Measurements from ENCODE around the gene ARMH2. TPM values are rescaled to one million over a fixed set of nuclear protein-coding genes. Genes with fewer than 3 reads are reported as not detected.

Gene ARMH2
- total and polyA plus RNA-seq, 2 donors (not counting 3 experiments of a cell fraction or from before 2014, with no cell fraction given) = not detected

- intact Hi-C loops (cut with micrococcal nuclease) = no loop called here
- Histone ChIP-seq H3K27me3 (ENCODE audit: control insufficient read depth in 2 of 2, insufficient read depth in 2 of 2, low read length in 2 of 2) (peaks cover 0 to 4% of the 10 kb centered on the region in 2 experiments), H4K20me1 (replicated peaks; ENCODE audit: control insufficient read depth, extremely low read depth, insufficient read depth, low read length) (no peaks in the 10 kb centered on the region), H3K27ac (ENCODE audit: insufficient read depth, low read depth, low read length) (no peak overlapping the region), H3K9me1 (replicated peaks; ENCODE audit: control insufficient read depth, extremely low read depth, insufficient read depth, low read length) (no peaks in the 10 kb centered on the region), H3K4me3 (replicated peaks in 1 of 3; ENCODE audit: insufficient read depth in 1 of 3, low read depth in 1 of 3, low read length in 3 of 3) (no peak overlapping the region), H3K9ac (replicated peaks; ENCODE audit: extremely low read depth, insufficient read depth, low read length) (no peak overlapping the region), H3K4me2 (ENCODE audit: insufficient read depth, low read length) (no peak overlapping the region), H3K4me1 (ENCODE audit: control insufficient read depth, extremely low read depth, insufficient read depth, low read length) (no peaks in the 10 kb centered on the region), H3K9me3 (replicated peaks; ENCODE audit: control insufficient read depth, insufficient read depth, low read length) (no peaks in the 10 kb centered on the region), H3K79me2 (ENCODE audit: control insufficient read depth, insufficient read depth, low read length) (no peaks in the 10 kb centered on the region), H3K36me3 (ENCODE audit: control insufficient read depth in 2 of 2, extremely low read depth in 1 of 2, insufficient read depth in 2 of 2, low read length in 2 of 2) (no peaks in the 10 kb centered on the region), H2AFZ (ENCODE audit: low read depth, low read length) (no peak overlapping the region)
- dilution Hi-C loops (cut with MboI; ENCODE audit: extremely low pct_ligation_motif_present, low sequenced_read_pairs) = no loop called here
- BruUV-seq (replicated peaks) = no TSS peak
- ChIA-PET CTCF (interaction anchor here (1.0 to 1.5 kb wide), 2 partner anchors 10 to 173 kb away, joined by 4 to 5 read pairs; no protein-coding TSS in a partner anchor), POLR2A (no interaction called here)
- DNase-seq (ENCODE audit: low read depth, low spot score) (no peak), FAIRE-seq (no peak)
- TF ChIP-seq EZH2 (IDR thresholded peaks at IDR 0.05; ENCODE audit: borderline replicate concordance, low read depth, low read length, severe bottlenecking) (no peak), JUN (IDR thresholded peaks at IDR 0.05; ENCODE audit: borderline replicate concordance, insufficient read depth, insufficient read length, low read depth) (no peak), POLR2A (IDR thresholded peaks at IDR 0.05; ENCODE audit: low read depth, low read length) (no peak), CTCF (IDR thresholded peaks at IDR 0.05; ENCODE audit: extremely low read depth in 1 of 2, insufficient read depth in 1 of 2, low read depth in 1 of 2, low read length in 2 of 2) (no peak), MYC (IDR thresholded peaks at IDR 0.05; ENCODE audit: low read depth, low read length) (no peak)
Measured at GRCh38 chr6:24845578-24845977, 46.9 kb upstream of the ARMH2 start.

- H3K9ac ChIP-seq (replicated peaks; ENCODE audit: extremely low read depth, insufficient read depth, low read length) = no peak overlapping the region
- ChIA-PET POLR2A (no interaction called here), CTCF (interaction anchor here (1.0 to 1.5 kb wide), 2 partner anchors 11 to 173 kb away, joined by 4 to 5 read pairs; no protein-coding TSS in a partner anchor)
- intact Hi-C loops (cut with micrococcal nuclease) = no loop called here
- H3K4me2 ChIP-seq (ENCODE audit: insufficient read depth, low read length) = no peak overlapping the region
- no peaks in the 10 kb centered on the region for H4K20me1 ChIP-seq (replicated peaks; ENCODE audit: control insufficient read depth, extremely low read depth, insufficient read depth, low read length)
- H3K4me1 ChIP-seq (ENCODE audit: control insufficient read depth, extremely low read depth, insufficient read depth, low read length) = no peaks in the 10 kb centered on the region
- dilution Hi-C loops (cut with MboI; ENCODE audit: extremely low pct_ligation_motif_present, low sequenced_read_pairs) = no loop called here
- no peaks in the 10 kb centered on the region for H3K9me3 ChIP-seq (replicated peaks; ENCODE audit: control insufficient read depth, insufficient read depth, low read length)
- peaks cover 0 to 4% of the 10 kb centered on the region in 2 experiments for H3K27me3 ChIP-seq (ENCODE audit: control insufficient read depth in 2 of 2, insufficient read depth in 2 of 2, low read length in 2 of 2)
- no peak for DNase-seq (ENCODE audit: low read depth, low spot score)
- no peak for FAIRE-seq
- H3K79me2 ChIP-seq (ENCODE audit: control insufficient read depth, insufficient read depth, low read length) = no peaks in the 10 kb centered on the region
- H3K27ac ChIP-seq (ENCODE audit: insufficient read depth, low read depth, low read length) = no peak overlapping the region
- no peaks in the 10 kb centered on the region for H3K9me1 ChIP-seq (replicated peaks; ENCODE audit: control insufficient read depth, extremely low read depth, insufficient read depth, low read length)
- H3K36me3 ChIP-seq (ENCODE audit: control insufficient read depth in 2 of 2, extremely low read depth in 1 of 2, insufficient read depth in 2 of 2, low read length in 2 of 2) = no peaks in the 10 kb centered on the region
- no TSS peak for BruUV-seq (replicated peaks)
- no peak overlapping the region for H2AFZ ChIP-seq (ENCODE audit: low read depth, low read length)
- no peak overlapping the region for H3K4me3 ChIP-seq (replicated peaks in 1 of 3; ENCODE audit: insufficient read depth in 1 of 3, low read depth in 1 of 3, low read length in 3 of 3)
- TF ChIP-seq FOS (IDR thresholded peaks at IDR 0.05; ENCODE audit: borderline replicate concordance, insufficient read depth, low read length) (no peak), EZH2 (IDR thresholded peaks at IDR 0.05; ENCODE audit: borderline replicate concordance, low read depth, low read length, severe bottlenecking) (no peak), MAX (IDR thresholded peaks at IDR 0.05; ENCODE audit: insufficient read depth, insufficient read length) (no peak), GATA2 (IDR thresholded peaks at IDR 0.05; ENCODE audit: insufficient read depth, insufficient read length, low read depth, low read length) (no peak), POLR2AphosphoS5 (IDR thresholded peaks at IDR 0.05; ENCODE audit: insufficient read depth, low read depth, low read length) (no peak), JUN (IDR thresholded peaks at IDR 0.05; ENCODE audit: borderline replicate concordance, insufficient read depth, insufficient read length, low read depth) (no peak), POLR2A (IDR thresholded peaks at IDR 0.05; ENCODE audit: low read depth, low read length) (no peak), MYC (IDR thresholded peaks at IDR 0.05; ENCODE audit: low read depth, low read length) (no peak), CTCF (IDR thresholded peaks at IDR 0.05; ENCODE audit: extremely low read depth in 1 of 2, insufficient read depth in 1 of 2, low read depth in 1 of 2, low read length in 2 of 2) (no peak)
Measured at GRCh38 chr6:24844903-24845302, 46.2 kb upstream of the ARMH2 start.
